HTR-8/SVneo (cell line): Measurements from ENCODE around the gene THSD4.
"Not testable (repeated sequence)": the region's sequence is repeated elsewhere in the genome, so short reads cannot be mapped to it uniquely, and the experiment has no call there.

Experiments
- DNase-seq: peaks from one replicate; pipeline ENCODE4 v3.0.0; 2011; ENCODE audit warnings: low spot score, mixed read lengths; ENCODE audit not compliant: insufficient read length
- FAIRE-seq: peaks from 2 replicates; lab custom pipeline; 2011; peaks lifted over from hg19 to GRCh38; lab: Jason Lieb, UNC

Gene THSD4

DNA sequence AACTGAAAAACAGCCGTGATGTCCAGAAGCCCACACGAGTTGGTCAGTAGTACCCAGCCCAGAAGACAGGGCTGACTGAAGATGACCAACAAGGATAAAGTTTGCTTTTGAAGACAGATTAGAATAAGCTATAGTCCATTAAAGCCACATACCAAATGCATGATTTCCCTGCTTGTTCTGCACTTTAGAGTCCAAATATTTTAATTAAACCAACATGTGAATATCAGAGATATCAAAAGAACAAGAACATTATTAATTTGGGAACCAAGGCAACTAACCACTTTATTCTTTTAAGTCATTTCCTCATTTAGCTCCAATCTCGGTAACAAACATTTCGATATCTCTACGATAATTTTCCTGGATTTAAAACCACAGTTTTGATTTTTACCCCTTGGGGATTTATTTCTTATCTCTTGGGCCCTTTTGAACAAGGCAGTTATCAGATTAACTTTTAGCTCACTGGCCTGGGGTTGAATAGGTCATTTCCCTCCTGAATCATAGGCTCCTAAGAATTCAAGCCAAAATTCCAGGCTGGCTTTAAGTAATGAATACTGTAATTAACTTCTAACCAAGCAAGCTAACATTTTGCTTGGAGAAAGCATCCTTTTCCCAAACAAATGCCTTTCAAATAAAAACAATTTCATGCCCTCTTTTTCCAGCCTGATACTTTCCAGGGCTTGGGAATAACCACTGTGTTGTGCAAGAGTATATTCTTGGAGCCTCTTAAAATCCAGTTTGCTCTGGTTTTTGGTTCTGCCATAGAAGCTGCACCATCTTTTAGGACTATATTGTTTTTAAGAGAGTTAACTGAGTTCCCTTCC lies 592.2 kb downstream of the THSD4 start:
- no peak for FAIRE-seq
- DNase-seq: no peak

DNA sequence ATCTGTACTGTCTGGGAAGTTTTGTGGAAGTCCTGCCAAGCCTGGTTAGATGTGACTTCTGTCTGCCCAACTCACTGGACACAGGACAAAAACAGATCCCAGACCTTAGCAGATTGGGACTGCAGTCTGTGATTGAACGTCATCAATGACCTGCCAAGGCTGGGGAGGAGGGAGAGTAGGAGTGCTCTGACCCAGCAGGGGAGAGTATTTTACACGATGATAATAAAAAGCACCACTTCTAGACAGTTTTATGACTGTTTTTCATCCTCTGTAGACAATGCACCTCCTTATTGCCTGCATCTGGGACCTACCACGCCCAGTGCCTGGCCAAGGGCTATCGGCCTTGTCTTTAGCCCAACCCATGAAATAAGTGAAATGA lies 592.8 kb downstream of the THSD4 start:
- DNase-seq (no peak), FAIRE-seq (no peak)

DNA sequence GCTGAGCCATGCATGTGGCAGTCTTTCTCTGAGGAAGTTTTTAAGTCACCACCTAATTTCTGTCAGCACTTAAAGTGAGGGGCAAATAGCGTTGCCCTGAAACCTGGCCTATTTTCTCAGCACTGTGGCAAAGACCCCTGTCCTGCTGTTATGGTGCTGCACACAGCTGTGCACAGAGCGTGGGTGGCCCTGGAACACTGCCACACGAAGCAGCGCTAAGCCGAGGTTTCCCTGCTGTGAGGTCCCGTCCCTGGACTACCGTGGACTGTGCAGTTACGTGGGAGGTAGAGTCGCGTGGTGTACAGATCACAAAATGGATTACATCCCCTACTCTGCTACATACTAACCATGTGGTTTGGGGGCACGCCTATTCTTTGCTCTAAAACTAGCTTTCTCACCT lies 593.5 kb downstream of the THSD4 start:
- no peak for FAIRE-seq
- DNase-seq: no peak

DNA sequence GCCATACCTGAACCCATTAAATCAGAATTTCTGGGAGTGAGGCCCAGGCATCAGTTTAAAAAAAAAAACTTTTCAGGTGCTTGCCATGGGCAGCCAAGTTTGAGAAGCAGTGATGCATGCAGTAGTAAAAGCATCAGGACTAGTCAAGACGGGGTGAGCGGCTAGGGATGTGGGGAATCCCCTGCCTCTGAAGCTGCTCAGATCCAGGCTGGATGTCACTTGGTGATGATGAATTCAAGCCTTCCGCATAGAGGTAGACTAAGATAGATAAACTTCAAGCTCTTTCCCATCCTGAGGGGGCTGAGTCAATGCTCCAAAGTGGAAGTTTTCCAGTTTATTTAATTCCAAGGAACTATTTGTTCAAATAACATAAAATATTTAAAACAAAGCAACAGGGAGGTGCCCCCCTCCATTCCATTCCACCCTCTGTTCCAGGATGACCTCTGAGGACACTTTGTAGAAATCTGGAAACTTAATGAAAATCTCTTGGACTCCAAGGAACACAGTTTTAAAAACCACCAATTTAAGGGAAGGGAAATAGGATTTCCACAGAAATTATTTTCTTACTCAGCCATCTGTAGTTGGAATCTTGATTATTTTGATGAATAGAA lies 594.6 kb downstream of the THSD4 start:
- FAIRE-seq: no peak
- DNase-seq: no peak

DNA sequence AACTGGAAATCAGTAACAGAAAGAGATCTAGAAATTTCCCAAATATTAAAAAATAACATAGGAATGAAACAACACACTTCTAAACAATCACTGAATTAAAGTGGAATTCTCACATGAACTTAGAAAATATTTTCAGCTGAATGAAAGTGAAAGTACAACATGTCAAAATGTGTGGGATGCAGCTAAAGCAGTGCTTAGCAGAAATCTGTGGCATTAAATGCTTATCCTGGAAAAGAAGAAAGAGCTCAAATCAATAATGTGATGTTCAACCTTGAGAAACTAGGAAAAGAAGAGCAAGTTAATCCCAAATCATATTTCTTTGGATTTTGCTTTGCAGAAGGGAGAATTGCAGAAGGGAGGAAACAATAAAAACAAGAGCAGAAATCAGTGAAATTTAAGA lies 596.9 kb downstream of the THSD4 start:
- no peak for DNase-seq
- no peak for FAIRE-seq

DNA sequence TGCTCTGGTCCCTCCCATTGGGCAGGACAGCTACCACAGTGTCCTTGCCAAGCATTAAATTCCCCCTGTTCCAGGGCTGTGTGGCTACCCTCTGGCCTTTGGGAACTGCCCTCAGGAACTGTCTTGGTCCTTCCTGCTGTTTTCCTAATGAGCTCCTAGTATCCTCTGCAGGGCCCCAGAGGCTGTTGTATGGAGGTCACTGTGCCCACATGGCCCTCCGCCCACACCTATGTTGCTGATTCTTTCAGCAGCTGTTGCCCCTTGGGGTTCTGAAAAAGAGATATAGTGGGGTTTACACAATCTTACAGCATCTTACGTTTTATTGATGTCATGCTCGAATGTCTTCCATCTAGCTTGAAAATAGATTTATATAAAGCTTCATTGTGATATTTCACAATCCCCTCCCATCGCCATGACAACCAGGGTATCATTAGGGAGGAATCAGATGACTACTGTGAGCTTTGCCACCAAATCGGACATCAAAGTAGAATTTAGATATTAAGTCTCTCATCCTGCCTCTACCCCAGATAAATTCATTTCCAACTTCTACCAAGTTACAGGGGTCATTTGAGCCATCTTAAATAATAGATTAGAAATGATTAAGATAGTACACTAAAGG lies 598.0 kb downstream of the THSD4 start:
- FAIRE-seq (no peak), DNase-seq (no peak)

DNA sequence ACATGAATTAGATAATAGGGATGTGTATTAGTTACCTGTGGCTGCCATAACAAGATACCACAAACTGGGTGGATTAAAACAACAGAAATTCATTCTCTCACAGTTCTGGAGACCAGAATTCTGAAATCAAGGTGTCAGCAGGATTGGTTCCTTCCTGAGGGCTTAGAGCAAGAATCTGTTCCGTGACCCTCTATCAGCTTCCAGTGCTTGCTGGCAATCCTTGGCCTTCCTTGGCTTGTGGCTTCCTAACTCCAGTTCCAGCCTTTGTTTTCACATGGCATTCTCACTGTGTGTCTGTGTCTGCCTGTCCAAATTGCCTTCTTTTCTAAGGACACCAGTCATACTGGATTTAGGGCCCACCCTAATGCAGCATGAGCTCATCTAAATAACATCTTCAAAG lies 600.6 kb downstream of the THSD4 start:
- DNase-seq: no peak
- FAIRE-seq: no peak

DNA sequence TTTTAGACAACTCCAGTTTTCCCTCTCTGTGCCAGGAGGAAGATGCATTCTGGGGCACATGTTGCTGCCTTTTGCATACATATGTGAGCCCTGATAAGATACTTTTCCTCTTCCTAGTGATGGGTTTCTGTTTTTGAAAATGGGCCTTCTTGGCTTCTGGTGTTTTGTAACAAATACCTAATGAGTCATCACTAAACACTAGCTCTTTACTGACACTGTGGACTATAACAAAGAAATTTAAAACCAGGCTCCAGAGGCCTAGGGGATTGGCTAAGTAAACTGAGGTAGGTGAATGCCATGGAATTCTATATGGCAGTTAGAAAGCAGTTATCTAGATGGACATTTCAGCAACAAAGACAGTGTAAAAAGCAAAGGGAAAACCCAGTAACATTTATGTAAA lies 601.7 kb downstream of the THSD4 start:
- no peak for DNase-seq
- FAIRE-seq: no peak

DNA sequence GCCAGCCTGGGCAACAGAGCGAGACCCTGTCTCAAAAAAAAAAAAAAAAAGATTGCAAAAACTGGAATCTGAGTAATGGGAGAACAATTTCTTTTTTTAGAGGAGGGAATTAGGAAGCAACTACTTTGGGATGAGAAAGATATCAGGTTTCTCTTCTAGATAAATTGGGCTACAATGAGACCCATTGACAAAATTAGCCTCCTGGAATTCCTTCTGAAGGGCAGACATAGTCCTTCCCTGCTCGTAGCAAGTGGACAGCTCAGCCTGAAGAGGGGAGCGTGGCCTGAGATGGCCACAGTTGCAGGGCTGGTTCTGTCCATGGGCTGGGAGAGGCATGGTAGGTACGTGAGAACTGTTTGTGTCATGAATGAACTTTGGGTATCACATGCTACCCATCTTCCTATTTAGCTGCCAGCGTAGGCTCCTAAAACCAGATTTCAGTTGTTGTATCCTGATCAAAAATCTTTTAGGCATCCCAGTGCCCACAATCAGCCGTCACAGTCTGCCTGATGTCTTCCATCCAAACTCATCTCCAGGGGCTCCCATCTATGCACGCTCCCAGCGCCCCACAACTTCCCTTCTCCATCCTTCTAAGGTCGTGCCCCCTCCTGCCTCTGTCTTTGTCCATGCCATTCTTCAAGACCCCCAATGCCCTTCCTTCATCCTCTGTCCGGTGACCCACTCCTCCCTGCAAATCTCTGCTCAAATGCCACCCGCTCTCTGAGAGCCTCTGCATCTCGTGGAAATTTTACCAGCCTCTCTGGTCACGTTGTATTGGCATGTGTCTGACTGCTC lies 603.0 kb downstream of the THSD4 start:
- DNase-seq (no peak), FAIRE-seq (no peak)

DNA sequence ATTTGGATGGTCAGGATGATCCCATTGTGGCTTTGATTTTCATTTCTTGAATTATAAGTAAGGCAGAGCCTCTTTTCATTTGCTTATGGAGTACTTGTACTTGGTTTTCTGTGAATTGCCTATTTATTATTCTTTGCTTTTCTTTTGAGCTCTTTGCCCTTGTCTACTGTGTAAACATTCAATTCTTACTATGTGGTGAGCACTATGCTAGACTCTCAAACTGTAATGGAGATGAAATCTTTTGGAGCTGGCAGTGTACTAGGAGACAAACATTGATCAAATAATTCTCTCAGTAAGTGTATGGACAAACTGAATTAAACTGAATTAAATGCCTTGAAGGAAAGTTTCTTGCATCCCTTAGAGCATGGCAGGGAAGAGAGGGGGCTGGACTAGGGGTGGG lies 608.1 kb downstream of the THSD4 start:
- FAIRE-seq (no peak), DNase-seq (no peak)

DNA sequence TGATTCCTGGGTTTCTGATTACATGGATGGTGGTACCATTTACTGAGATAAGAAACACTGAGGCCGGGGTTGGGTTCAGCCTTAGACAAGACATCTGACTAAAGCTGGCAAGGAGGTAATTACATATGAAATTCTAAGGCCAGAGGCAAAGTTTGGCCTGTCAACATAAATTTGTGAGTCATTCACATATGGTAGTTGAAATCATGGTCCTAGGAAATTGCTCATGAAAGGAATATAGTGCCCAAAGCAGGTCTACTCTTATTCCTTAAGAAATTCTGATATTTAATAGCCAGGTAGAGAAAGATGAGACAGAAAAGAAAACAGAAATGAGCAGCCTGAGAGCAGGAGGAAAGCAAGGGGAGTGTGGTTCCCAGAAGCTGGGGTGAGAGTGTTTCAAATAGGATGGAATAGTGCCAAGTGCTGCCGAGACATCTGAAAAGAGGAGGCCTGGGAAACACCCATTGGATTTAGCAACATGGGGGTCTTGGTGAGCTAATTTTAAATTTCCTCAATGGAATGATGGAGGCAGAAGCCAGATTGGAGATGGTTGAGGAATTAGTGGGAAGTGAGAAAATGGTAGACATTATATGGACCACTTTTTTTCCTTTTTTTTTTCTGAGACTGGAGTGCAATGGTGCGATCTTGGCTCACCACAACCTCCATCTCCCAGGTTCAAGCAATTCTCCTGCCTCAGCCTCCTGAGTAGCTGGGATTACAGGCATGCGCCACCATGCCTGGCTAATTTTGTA lies 610.1 kb downstream of the THSD4 start:
- not testable (repeated sequence) for DNase-seq, FAIRE-seq

DNA sequence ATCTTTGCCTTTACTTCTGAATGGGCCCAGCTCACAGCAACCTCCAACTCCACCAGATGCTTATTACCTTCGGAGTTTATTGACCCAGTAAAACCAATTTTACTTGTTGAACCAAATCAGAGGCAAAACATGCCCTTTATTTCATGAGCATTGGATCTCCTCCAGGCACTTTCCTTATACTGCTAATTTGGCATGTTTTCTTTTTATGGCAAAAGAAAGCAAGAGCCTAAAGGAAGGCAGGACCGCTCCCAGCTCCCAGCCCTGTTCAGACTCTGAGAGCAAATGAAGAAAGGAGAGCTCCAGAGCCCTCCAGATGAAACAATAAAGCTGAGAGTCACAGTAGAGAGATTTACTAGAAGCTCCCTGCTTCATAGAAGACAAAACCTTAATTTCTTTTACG lies 613.6 kb downstream of the THSD4 start:
- FAIRE-seq: no peak
- DNase-seq: no peak

DNA sequence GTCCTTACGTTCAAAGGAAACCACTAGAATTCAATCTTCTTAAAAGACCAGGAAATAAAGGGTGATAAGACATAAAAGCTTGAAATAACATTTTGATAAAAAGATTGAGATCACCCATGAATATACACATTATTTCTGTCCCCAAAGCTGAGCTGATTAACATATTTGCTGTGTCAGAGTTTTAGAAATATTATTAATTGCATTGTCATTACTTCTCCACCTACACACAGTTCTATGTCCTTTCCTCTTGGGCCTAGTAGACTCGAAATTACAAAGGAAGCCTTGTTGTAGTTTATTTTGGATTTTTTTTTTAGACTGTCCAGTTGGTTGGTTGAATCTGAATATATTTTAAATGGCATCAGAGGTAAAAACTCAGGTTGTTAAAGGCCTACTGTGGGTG lies 614.0 kb downstream of the THSD4 start:
- no peak for DNase-seq

DNA sequence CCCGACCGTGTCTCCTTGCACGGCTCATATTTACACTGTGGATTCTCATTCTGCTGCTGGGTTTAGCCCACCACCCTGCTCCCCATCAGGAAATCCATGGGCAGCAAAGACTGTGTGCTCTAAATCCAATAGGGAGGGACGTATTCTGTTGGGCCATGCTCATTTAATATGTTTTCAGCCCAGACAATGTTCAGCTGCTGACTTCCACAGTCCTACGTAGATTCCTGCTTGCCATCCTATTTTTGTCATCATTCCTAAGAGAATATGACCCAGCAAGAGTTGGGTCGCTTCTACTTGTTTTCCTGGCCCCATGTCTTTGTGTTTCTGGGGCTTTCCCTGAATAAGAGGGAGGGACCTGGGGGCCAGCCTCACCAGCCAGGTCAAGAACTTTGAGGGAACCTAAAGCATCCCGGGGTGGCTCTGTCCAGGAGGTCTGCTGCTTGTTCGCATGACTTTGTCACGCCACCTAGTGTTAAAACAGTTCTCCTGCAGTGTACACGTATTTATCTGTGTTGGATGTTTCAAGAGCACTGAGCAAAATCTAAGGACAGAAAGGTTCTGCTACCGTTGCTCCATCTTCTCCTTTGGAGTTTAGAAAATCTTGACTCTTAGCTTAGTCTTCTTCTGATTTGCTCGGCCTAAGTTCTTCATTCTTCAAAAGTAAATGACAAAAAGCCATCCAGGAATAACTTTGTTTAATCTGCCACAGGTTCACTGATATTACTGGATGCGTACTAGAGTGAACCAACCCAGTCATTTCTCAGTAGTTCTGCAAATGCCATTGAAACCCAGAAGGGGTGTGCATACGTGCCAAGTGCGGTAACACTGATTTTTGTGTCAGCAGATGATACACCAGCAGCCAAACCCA lies 615.2 kb downstream of the THSD4 start:
- FAIRE-seq: peak; percentile 94
- DNase-seq: peak; percentile 82

More for the DNA sequence above, 614.0 kb downstream of the THSD4 start:
- no peak for FAIRE-seq

DNA sequence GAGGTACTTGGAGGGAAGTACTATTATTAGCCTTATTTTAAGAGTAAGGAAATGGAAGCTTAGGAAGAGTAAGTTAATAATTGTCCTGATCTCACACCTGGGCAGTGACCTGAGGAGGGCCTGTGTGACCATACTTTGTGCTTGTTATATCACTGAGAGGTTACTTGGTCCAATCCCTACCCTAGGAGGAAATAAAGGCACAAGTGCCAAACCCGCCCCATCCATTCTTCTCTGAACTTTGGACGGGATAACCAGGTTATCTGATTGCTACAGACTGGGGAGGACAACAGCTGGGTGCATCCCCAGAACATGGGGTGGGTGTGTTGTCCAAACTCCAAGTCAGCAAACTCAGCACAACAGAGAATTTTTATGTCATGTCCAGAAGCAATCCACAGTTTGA lies 617.4 kb downstream of the THSD4 start:
- DNase-seq (no peak), FAIRE-seq (no peak)

DNA sequence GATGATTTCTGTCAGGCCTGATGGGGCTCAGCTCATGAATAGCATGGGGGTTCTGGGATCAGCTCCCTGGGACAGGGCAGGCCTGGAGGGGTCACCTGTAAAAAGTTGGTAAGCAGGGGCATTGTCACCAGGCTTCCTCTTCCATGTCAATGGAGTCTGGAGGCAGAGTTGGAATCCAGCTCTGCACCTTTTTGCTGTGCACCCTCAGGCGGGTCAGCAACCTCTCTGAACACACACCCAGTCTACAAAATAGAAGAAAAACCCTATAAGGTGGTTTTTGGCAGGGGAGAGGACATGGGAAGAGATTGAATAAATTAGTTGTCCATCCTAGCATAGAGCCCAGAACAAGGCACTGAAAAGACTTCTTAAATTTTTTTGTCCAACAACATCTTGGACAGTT lies 617.9 kb downstream of the THSD4 start:
- FAIRE-seq (no peak), DNase-seq (no peak)

DNA sequence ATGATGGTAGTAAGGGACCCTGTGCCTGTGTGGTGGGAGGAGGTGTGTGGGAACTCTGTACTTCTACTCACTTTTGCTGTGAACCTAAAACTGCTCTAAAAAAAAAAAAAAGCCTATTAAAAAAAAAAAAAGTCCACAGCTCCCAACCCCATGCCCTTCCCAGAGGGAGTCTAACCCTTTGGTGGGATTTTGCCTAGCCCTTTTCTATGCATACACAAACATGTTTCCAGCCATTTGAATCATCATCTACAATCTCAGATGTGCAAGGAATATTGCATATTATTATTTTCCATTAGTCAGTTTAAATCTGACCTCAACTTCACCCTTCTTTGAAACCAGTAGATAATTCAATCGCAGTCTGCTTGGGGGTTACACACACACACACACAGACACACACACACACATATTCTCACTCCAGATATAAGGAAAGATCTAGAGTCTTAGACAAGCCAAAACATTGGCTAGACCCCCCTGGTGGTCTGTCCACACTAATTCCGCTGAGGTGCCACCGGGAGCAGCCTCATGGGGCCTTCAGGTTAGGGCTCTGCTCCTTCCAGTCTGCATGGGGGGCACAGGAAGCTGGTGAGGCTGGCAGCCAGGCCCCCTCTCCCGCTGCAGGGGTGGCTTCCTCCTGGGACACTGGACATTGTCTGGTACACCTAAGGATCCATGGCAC lies 619.6 kb downstream of the THSD4 start:
- no peak for DNase-seq
- FAIRE-seq: no peak

DNA sequence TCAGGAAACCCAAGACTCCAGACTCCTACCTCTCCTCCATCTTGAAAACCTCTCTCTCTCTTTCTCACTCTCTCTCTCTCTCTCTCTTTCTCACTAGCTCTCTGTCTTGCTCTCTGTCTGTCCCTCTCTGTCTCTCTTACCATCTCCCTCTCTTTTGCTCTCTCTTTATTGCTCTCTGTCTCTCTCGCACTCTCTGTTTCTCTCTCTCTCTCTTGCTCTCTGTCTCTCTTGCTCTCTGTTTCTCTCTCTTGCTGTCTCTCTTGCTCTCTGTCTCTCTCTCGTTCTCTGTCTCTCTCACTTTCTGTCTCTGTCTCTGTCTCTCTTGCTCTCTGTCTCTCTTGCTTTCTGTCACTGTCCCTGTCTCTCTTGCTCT lies 620.1 kb downstream of the THSD4 start:
- no peak for FAIRE-seq

More for the DNA sequence above, 620.1 kb downstream of the THSD4 start:
- DNase-seq: no peak
